GM18951 (cell line): ENCODE data around the gene EMX2.

ENCODE experiments used
- POLR2A ChIP-seq: IDR thresholded peaks from 4 replicates; pipeline ENCODE4 v1.6.1; 2011; ENCODE audit warnings: mild to moderate bottlenecking; ENCODE audit not compliant: insufficient read length, insufficient read depth; ENCODE audit errors: extremely low read depth
- in situ Hi-C: fragments of 300-500 bp; cut with MboI; formaldehyde crosslinking; loops from one replicate; pipeline ENCODE4 v1.12.0; 2022; ENCODE audit warnings: low sequenced_read_pairs, mixed read lengths, inconsistent platforms; ENCODE audit not compliant: unreplicated experiment

The EMX2 gene

DNA sequence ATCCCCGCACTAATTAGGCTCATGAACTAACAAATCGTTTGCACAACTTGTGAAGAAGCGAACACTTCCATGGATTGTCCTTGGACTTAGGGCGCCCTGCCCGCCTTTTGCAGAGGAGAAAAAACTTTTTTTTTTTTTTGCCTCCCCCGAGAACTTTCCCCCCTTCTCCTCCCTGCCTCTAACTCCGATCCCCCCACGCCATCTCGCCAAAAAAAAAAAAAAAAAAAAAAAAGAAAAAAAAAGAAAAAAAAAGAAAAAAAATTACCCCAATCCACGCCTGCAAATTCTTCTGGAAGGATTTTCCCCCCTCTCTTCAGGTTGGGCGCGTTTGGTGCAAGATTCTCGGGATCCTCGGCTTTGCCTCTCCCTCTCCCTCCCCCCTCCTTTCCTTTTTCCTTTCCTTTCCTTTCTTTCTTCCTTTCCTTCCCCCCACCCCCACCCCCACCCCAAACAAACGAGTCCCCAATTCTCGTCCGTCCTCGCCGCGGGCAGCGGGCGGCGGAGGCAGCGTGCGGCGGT is at the start of gene EMX2:
Gene EMX2 (plus strand): TSS at position 41 of the 519 bp plus-strand sequence. CDS start 522 bp downstream, outside the sequence.
- in situ Hi-C loops = loop anchor here (25.0 kb wide), 1 partner anchor 695 kb away; no protein-coding TSS in a partner anchor
- no peak for TF ChIP-seq POLR2A

DNA sequence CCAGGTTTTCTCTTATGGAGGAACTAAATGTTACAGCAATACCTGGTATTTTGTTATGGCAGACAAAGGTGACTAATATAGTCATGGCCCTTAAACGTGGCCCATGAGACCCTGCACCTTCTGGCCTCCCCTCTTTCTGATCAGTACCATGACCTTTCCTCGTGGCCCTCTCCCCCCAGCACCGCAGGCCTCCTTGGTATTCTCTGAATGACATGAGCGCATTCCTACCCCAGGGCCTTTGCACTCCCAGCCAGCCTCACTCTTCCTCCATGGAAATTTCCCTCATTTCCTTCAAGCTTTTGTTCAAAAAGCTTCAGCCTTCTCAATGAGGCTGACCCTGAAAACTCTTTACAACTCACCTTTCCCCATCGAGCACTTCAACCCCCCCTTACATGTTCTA is 46.5 kb upstream of the EMX2 start:
- in situ Hi-C loops = no loop called here
- no peak for TF ChIP-seq POLR2A

DNA sequence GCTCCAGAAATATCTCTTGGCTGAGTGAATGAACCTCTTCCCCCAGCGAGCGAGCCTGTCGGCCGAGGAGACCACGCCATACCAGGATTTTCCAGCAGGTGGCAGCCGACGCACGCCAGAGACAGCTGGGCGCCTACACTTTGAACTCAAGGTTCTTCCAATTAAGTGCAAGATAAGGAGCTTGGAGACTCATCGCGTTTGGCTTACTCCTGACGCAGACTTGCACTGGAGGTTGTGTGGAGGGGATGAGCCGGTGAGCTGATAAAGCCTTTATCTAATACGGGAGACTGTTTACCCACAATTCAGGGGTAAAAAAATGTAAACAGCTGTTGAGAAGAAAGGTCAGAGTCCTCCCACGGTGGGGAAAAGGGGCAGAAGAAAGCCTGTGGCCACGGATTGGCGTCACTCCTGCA is 45.9 kb upstream of the EMX2 start:
- in situ Hi-C loops = no loop called here
- no peak for TF ChIP-seq POLR2A

DNA sequence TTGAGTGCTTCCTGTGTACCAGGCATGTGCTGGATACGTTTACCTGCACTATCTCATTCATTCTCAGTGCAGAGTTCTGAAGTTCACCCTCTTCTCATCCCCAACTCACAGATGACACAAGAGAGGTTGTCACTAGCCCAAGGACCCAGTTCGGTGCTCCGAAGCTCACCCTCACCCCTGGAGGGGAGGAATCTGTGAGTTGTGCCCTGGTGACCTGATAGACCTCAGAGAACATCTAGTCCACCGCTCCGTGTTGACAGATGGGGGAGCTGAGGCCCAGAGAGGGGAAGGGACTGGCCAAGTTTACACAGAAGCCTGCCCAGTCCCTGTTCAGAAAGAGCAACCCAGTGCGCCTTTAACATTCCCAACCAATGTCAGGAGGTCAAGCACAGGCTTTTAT is 44.8 kb upstream of the EMX2 start:
- no peak for TF ChIP-seq POLR2A
- in situ Hi-C loops = no loop called here

DNA sequence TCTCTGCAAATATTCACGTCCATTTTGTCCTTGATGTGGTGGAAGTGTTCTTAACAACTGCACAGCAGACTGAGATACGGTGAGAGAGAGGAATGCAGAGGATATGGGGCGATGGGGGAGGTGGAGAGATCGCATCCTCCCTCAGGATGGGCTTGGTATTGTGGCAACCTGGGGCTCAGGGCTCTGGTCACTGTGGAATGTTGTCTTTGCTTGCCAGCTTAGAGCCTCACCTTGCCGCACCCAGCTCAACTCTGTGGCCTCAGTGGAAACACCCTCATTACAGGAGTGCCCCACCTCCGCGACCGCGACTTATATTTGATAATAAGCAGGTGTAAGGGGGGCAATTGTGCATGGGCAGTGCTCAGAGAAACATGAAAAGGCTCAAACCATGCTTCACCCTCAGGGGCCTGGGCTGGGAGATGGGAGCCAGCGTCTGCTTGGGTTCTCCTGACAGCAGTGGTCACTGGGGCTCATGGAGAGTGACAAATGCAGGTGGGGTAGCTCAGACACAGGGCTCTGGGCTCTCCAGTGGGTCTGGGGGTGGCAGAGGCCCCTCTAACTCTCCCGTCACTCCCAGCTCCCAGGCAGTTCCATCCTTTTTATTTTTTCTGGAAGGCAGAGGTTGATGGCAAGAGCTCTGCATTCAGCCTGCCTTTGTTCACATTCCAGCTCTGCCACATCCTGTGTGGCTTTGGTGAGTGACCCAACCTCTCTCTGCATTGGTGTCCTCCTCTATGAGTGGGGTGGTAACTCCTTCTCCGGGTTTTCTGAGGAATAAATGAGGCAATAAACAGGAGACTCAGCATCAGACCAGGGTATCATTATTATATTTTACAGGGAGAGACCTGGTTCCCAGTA is 43.1 kb upstream of the EMX2 start:
- in situ Hi-C loops = loop anchor here (25.0 kb wide), 1 partner anchor 938 kb away; no protein-coding TSS in a partner anchor
- TF ChIP-seq POLR2A = no peak

DNA sequence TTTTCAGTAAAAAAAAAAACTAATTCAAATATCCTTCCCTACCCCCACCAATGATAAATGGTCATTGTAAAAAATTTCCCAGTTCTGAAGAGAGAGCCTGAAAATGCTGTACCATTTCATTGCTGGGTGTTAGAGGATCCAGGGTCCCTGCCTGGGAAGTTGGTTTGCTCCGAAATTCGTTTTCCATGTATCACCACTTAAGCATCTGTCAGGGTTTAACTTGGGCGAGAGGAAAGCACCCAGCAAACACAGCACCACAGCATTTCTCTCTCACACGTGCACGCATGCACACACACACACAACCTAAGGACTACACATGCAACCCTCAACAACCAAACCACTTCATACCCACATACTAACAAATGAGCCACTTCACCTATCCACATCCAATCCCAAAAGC is 42.1 kb upstream of the EMX2 start:
- TF ChIP-seq POLR2A = no peak
- in situ Hi-C loops = loop anchor here (25.0 kb wide), 1 partner anchor 937 kb away; no protein-coding TSS in a partner anchor

DNA sequence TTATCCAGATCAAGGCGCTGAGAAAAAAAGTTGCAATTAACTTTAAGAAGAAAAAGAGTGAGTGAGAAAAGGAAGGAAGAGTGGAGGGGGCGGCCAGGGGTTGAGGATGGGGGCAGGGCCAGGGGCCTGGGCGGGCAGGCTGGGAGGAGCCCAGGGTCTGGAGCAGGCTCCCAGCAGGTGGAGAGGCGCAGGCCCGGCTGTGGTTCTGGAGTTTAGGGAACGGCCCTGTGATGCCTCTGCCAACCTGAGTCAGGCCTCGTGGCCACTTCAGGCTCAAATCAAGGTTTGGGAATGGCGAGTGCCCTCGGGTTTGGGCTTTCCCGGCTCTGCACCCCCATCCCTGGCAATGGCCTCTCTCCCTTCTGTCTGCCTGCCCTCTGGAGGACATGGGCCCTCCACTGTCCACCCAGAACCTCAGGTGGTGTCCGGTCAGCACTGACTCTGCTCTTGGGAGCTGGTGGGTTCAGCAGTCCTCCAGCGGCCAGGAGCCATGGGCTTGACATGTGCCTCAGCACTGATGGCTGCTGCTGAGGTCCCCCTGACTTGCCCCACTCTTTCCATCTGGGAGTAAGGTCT is 41.0 kb upstream of the EMX2 start:
- in situ Hi-C loops = loop anchor here (25.0 kb wide), 1 partner anchor 936 kb away; no protein-coding TSS in a partner anchor
- TF ChIP-seq POLR2A = no peak

DNA sequence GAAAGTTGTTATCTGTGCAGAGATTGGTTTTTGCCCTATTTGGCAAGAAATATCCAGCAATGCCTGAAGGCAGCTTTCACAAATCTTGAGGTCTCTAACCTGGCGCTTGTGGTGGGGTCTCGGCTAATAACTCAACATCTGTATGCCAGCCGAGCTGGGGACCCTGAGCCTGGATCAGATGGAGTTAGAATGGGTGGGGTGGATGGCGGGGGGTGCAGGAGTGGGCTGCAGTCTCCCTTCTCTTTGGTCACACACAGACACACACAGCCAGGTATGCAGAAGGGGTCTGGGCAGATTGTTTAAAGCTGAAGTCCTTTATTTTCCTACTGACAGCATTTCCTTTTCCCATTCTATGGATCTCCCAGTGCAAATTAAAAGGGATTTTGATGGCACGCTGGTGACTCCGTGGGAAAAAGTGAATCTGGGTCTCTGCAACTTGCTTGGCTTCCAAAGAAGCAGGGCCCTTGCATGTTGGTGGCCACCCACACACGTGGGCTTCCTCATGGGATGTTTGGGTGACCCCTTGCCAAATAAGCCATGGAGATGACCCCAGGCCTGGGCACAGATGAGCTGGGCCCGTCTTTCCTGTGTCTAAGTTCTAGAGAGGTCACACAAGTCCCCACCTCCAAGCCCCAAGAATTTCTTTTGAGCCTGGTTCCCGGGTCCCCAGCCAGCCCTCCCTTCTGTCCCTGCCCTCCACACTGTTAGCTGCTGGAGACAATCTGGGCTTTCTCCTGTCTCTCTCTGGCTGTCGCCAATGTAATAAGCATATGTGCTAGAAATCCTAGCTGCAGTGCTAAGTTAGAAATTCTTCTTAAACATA is 39.9 kb upstream of the EMX2 start:
- in situ Hi-C loops = loop anchor here (25.0 kb wide), 1 partner anchor 935 kb away; no protein-coding TSS in a partner anchor
- no peak for TF ChIP-seq POLR2A

DNA sequence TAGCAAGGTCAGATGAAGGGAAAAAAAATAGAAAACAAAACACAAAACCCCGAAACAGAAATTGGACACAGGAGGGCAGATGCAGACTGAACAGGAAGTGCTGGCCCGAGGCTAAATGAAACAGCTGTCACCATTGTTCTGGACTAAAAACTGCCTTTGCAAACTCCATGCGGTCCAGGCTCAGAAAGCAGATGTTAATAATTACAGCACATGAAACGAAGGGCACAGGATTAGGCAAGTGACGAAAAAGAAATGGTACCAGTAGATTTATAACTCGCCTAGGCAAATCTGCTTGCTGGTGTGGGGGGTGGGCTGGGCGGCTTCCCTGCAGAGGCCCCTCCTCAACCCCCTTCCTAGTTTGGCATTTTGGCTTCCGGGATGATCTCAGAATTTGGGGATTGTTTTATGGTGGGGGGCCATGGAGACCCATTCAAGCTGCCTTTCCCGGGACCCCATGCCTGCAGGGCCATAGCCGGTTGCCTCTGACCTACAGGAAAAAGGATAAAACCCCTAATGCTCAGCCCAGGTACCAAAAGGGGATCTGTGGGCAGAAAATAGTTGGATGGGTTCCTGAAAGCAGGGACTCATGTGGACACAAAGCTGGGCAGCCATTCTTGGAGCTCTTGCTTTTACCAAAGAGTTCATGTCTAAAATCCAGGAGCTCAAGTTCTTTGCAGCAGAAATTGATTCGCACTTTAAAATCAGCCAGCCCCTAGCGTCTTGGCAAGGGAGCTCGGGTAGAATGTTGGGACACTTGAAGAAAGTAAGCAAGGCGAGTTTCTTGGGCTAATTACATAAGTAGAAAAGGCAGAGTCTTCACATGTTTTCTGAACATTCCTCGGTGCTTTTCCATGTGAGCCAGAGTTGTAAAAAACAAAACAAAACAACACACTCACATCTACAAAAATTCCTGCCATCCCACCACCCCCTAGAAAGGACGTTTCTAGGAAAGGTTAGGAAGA is 39.0 kb upstream of the EMX2 start:
- TF ChIP-seq POLR2A = no peak
- in situ Hi-C loops = loop anchor here (25.0 kb wide), 1 partner anchor 934 kb away; no protein-coding TSS in a partner anchor

DNA sequence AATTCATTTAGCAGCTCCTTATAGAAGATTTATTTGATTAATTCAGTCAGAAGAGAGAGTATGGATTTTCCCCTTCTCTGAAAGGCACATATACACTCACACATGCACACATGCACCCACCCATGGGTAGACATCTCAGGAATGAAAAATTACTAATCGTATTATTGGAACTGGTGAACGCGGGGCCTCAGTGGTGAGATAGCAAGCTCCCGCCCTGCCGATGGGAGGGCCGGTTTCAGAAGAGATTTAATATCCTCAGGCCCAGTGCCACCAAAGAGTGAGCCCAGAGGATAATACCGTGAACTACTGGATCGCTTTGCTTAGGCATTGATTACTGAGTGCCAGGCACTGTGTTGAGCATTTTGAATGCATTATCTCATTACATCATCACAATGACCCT is 38.0 kb upstream of the EMX2 start:
- TF ChIP-seq POLR2A = no peak
- in situ Hi-C loops = loop anchor here (25.0 kb wide), 1 partner anchor 933 kb away; no protein-coding TSS in a partner anchor

DNA sequence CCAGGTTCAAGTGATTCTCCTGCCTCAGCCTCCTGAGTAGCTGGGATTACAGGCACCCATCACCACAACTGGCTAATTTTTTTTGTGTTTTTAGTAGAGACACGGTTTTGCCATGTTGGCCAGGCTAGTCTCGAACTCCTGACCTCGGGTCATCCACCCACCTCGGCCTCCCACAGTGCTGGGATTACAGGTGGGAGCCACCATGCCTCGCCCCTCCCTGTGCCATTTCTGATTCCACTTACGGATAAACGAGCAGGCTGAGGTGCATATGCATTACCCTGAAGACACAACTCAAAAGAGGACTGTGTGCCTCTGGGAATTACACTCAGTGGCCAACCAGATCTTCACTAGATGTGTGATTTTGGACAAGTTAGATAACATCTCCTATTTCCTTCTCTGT is 35.5 kb upstream of the EMX2 start:
- in situ Hi-C loops = loop anchor here (25.0 kb wide), 1 partner anchor 930 kb away; no protein-coding TSS in a partner anchor

DNA sequence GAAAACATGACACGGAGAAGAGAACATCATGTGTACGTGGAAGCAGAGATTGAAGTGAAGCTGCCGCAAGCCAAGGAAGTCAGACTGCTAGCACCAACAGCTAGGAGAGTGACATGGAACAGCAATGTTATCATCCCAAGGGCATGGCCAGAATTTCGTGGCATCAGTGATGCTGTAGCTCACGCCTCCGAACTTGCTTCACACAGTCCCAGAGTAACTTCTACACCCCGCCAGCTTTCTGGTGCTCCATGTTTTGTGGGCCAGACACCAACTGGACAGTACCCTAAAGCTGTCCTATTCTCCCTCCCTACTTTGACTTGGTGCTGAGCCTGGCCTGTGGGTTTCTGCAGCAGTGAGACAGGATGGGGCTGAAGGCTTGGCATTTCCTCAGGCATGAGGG is 33.0 kb upstream of the EMX2 start:
- in situ Hi-C loops = loop anchor here (25.0 kb wide), 1 partner anchor 928 kb away; no protein-coding TSS in a partner anchor
- TF ChIP-seq POLR2A = no peak
